Bone marrow (tissue), 2 donors: ENCODE measurements around the gene SELENOF.
"Not testable (repeated sequence)": the region's sequence is repeated elsewhere in the genome, so short reads cannot be mapped to it uniquely, and the experiment has no call there.

Experiments
- DNase-seq, 2 donors: peaks; one replicate each; lab custom pipeline; 2025; lab: John Stamatoyannopoulos, UW

The SELENOF gene

GRCh38 chr1:86916752-86917151 lies 2.8 kb upstream of the SELENOF start:
- DNase-seq = no peak

- no peak for DNase-seq
Measured at GRCh38 chr1:86915737-86916235, 1.9 kb upstream of the SELENOF start.

- peak in 1 of 2 donors; percentile 46 for DNase-seq
Measured at GRCh38 chr1:86914998-86915736, 1.2 kb upstream of the SELENOF start.

- no peak for DNase-seq
Measured at GRCh38 chr1:86914601-86914997, 673 bp upstream of the SELENOF start, which contains the start of gene HS2ST1. TSS of gene HS2ST1 (plus strand) at chr1:86914635.

- peak in 1 of 2 donors; percentile 12 for DNase-seq
Measured at GRCh38 chr1:86913399-86913895, 479 bp downstream of the SELENOF start.

GRCh38 chr1:86912281-86912900 lies 1.5 kb downstream of the SELENOF start:
- no peak for DNase-seq

GRCh38 chr1:86906419-86906818 lies 7.5 kb downstream of the SELENOF start:
- no peak for DNase-seq

- no peak for DNase-seq
Measured at GRCh38 chr1:86905875-86906274, 8.1 kb downstream of the SELENOF start.

- DNase-seq = not testable (repeated sequence)
Measured at GRCh38 chr1:86899401-86899800, 14.5 kb downstream of the SELENOF start.

GRCh38 chr1:86888327-86888726 lies 25.6 kb downstream of the SELENOF start:
- DNase-seq = no peak

- no peak for DNase-seq
Measured at GRCh38 chr1:86887479-86888162, 26.3 kb downstream of the SELENOF start.

- DNase-seq = no peak
Measured at GRCh38 chr1:86875722-86876121, 38.2 kb downstream of the SELENOF start.

- DNase-seq = no peak
Measured at GRCh38 chr1:86872086-86872485, 41.8 kb downstream of the SELENOF start.

GRCh38 chr1:86871001-86871400 lies 42.9 kb downstream of the SELENOF start:
- no peak for DNase-seq

GRCh38 chr1:86868477-86868876 lies 45.4 kb downstream of the SELENOF start:
- DNase-seq = peak in 1 of 2 donors; percentile 26

- DNase-seq = not testable (repeated sequence)
Measured at GRCh38 chr1:86867278-86867677, 46.6 kb downstream of the SELENOF start.

GRCh38 chr1:86866665-86867064 lies 47.3 kb downstream of the SELENOF start:
- DNase-seq = no peak

- no peak for DNase-seq
Measured at GRCh38 chr1:86865973-86866637, 47.8 kb downstream of the SELENOF start.

GRCh38 chr1:86862920-86863319 lies 51.0 kb downstream of the SELENOF start:
- no peak for DNase-seq

GRCh38 chr1:86861424-86861823 lies 52.5 kb downstream of the SELENOF start:
- no peak for DNase-seq

- DNase-seq = no peak
Measured at GRCh38 chr1:86860424-86860823, 53.5 kb downstream of the SELENOF start.

- no peak for DNase-seq
Measured at GRCh38 chr1:86860020-86860419, 53.9 kb downstream of the SELENOF start.
